Measurements from ENCODE around the gene AKAP13.

AKAP13 gene

DNA sequence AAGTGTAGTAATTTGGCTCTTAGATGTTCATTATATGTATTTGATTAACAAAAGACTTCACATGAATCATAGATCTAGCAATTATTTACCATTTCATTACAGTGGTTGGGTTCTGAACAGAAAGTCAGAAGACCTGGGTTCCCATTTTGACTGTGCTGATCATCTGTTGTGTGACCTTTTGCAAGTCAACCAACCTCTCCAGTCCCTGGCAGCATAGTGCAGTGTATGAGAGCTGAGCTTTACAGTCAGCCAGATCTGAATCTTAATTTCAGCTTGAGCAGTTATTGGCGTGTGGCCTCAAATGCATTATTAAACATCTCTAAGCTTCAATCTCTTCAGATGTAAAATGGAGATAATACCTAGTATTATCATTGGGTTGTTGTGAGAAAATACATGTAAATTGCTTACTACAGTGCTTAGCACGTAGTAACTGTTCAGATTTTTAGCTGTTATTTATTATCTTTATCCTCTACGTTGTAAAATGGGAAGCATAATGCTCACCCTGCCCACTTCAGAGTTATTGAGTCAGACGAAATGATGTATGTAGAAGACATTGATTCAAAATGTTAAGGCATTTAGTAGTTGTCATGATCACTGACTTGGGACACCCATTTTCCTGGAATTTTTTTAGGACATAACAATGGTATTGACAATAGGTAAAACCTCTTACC is 310.3 kb downstream of the AKAP13 start:
- Histone ChIP-seq H3K4me1 (ENCODE audit: low read length) (peaks cover 79% of the 10 kb centered on the region), H3K27me3 (ENCODE audit: low read depth, low read length) (no peaks in the 10 kb centered on the region), H3K36me3 (replicated peaks; ENCODE audit: low read depth, low read length) (peaks cover 31% of the 10 kb centered on the region), H2AFZ (ENCODE audit: low read depth, low read length) (no peak overlapping the region), H3K4me2 (ENCODE audit: low read length) (peak overlapping the region; percentile 90), H3K9ac (ENCODE audit: low read length) (peak overlapping the region; percentile 91), H4K20me1 (ENCODE audit: insufficient read depth, low read length) (no peaks in the 10 kb centered on the region), H3K9me3 (ENCODE audit: insufficient read depth, low read length) (no peaks in the 10 kb centered on the region), H3K27ac (ENCODE audit: low read length) (peak overlapping the region; percentile 96), H3K79me2 (ENCODE audit: low read length) (peaks cover 19% of the 10 kb centered on the region), H3K4me3 (ENCODE audit: low read length) (peak overlapping the region; percentile 72)
- TF ChIP-seq, protein P1, sequence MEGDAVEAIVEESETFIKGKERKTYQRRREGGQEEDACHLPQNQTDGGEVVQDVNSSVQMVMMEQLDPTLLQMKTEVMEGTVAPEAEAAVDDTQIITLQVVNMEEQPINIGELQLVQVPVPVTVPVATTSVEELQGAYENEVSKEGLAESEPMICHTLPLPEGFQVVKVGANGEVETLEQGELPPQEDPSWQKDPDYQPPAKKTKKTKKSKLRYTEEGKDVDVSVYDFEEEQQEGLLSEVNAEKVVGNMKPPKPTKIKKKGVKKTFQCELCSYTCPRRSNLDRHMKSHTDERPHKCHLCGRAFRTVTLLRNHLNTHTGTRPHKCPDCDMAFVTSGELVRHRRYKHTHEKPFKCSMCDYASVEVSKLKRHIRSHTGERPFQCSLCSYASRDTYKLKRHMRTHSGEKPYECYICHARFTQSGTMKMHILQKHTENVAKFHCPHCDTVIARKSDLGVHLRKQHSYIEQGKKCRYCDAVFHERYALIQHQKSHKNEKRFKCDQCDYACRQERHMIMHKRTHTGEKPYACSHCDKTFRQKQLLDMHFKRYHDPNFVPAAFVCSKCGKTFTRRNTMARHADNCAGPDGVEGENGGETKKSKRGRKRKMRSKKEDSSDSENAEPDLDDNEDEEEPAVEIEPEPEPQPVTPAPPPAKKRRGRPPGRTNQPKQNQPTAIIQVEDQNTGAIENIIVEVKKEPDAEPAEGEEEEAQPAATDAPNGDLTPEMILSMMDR (IDR thresholded peaks at IDR 0.05; ENCODE audit: low read depth, low read length) = no peak
- no peak for TF ChIP-seq EZH2phosphoT487 (IDR thresholded peaks at IDR 0.05; ENCODE audit: low read depth)

DNA sequence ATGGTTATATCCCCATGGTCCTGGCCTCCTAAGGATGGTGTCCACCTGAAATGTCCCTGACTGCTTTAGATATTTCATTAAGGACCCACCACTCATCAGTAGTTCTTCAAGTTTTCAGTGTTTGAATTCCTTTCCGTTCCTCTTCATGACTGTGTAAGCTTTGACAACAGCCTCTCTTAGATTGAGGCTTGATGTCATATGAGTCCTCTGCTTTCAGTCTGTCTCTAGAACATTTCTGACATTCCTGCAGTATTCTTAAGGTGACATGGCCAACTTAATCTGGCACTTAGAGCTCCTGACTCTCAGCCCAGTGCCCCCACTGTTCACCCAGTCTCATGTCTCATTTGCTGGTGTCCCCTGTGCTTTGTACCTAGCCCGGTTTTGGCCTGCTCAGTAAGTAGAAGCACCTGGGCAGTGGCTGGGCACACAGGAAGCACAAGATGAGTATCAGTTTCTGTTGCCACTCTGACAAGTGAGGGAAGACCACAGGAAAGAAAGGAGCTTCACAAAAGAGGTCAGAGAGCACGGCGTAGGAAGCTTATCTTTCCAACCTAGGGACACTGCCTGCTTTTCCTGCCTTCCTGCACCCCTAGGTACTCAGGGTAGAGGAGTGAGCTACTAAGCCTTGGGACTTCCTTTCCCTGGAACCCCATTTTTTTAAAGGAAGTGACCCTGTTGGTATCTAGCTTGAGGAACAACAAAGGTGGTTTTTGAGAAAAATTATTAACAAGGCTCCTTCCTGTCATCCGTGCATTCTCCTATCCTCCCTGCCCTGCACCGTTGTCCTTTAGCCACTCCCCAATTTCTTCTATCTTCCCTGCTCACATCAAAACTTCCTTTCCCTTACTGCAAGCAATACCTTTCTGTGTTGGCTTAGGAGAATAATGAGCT is 311.2 kb downstream of the AKAP13 start:
- Histone ChIP-seq H3K79me2 (ENCODE audit: low read length) (peaks cover 19% of the 10 kb centered on the region), H3K4me3 (ENCODE audit: low read length) (peak overlapping the region; percentile 56), H3K27ac (ENCODE audit: low read length) (peak overlapping the region; percentile 96), H4K20me1 (ENCODE audit: insufficient read depth, low read length) (no peaks in the 10 kb centered on the region), H3K36me3 (replicated peaks; ENCODE audit: low read depth, low read length) (peaks cover 32% of the 10 kb centered on the region), H3K27me3 (ENCODE audit: low read depth, low read length) (no peaks in the 10 kb centered on the region), H3K4me1 (ENCODE audit: low read length) (peaks cover 73% of the 10 kb centered on the region), H3K4me2 (ENCODE audit: low read length) (peak overlapping the region; percentile 77), H2AFZ (ENCODE audit: low read depth, low read length) (no peak overlapping the region), H3K9me3 (ENCODE audit: insufficient read depth, low read length) (no peaks in the 10 kb centered on the region), H3K9ac (ENCODE audit: low read length) (peak overlapping the region; percentile 80)
- TF ChIP-seq, protein P1 (IDR thresholded peaks at IDR 0.05; ENCODE audit: low read depth, low read length) = no peak
- no peak for TF ChIP-seq EZH2phosphoT487 (IDR thresholded peaks at IDR 0.05; ENCODE audit: low read depth)

GRCh38 chr15:85692321-85692720 is 311.9 kb downstream of the AKAP13 start:
- Histone ChIP-seq H3K9ac (ENCODE audit: low read length) (peak overlapping the region; percentile 80), H3K27ac (ENCODE audit: low read length) (peak overlapping the region; percentile 96), H3K4me2 (ENCODE audit: low read length) (peak overlapping the region; percentile 77), H3K79me2 (ENCODE audit: low read length) (peaks cover 19% of the 10 kb centered on the region), H3K27me3 (ENCODE audit: low read depth, low read length) (no peaks in the 10 kb centered on the region), H3K36me3 (replicated peaks; ENCODE audit: low read depth, low read length) (peaks cover 28% of the 10 kb centered on the region), H3K4me3 (ENCODE audit: low read length) (peak overlapping the region; percentile 56; the same call in 1 of the 2 replicates), H3K9me3 (ENCODE audit: insufficient read depth, low read length) (no peaks in the 10 kb centered on the region), H3K4me1 (ENCODE audit: low read length) (peaks cover 66% of the 10 kb centered on the region), H4K20me1 (ENCODE audit: insufficient read depth, low read length) (no peaks in the 10 kb centered on the region), H2AFZ (ENCODE audit: low read depth, low read length) (no peak overlapping the region)
- TF ChIP-seq, protein P1 (IDR thresholded peaks at IDR 0.05; ENCODE audit: low read depth, low read length) = no peak
- TF ChIP-seq EZH2phosphoT487 (IDR thresholded peaks at IDR 0.05; ENCODE audit: low read depth) = no peak

DNA sequence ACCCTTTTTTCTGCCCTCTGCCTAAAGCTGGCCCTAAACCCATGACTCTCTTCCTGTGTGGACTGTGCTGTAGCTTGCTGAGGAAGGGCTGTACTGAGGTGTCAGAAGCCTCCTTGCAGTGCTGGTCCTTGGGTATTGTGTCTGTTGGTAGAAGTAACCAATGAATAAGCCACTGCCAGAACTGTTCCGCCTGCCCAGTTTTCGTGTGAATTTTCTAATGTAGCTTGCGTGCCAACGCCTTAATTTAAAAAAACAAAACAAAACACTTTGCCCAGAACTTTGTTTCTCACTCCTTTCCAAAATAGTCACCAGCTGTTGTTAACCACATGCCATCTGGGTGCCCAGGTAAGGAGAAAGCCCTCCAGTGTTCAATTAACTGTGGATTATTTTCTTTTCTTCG is 312.5 kb downstream of the AKAP13 start:
- Histone ChIP-seq H3K4me2 (ENCODE audit: low read length) (peak overlapping the region; percentile 77), H3K36me3 (replicated peaks; ENCODE audit: low read depth, low read length) (peaks cover 28% of the 10 kb centered on the region), H3K9me3 (ENCODE audit: insufficient read depth, low read length) (no peaks in the 10 kb centered on the region), H4K20me1 (ENCODE audit: insufficient read depth, low read length) (no peaks in the 10 kb centered on the region), H3K4me3 (ENCODE audit: low read length) (peak overlapping the region; percentile 56; the same call in 1 of the 2 replicates), H3K9ac (ENCODE audit: low read length) (peak overlapping the region; percentile 80), H3K4me1 (ENCODE audit: low read length) (peaks cover 61% of the 10 kb centered on the region), H3K79me2 (ENCODE audit: low read length) (peaks cover 19% of the 10 kb centered on the region), H3K27ac (ENCODE audit: low read length) (peak overlapping the region; percentile 96), H3K27me3 (ENCODE audit: low read depth, low read length) (no peaks in the 10 kb centered on the region), H2AFZ (ENCODE audit: low read depth, low read length) (no peak overlapping the region)
- TF ChIP-seq, protein P1 (IDR thresholded peaks at IDR 0.05; ENCODE audit: low read depth, low read length) = no peak
- TF ChIP-seq EZH2phosphoT487 (IDR thresholded peaks at IDR 0.05; ENCODE audit: low read depth) = no peak

Data from OCI-LY3 (cell line).